Tibial nerve (tissue), 4 donors: ENCODE measurements around the gene FRG2B. TPM values are rescaled to one million over a fixed set of nuclear protein-coding genes. Genes with fewer than 3 reads are reported as not detected.

Experiments used
- DNase-seq, 2 donors: peaks; one replicate each; pipeline ENCODE4 v3.0.0-alpha.2; 2019; ENCODE audit warnings: low spot score in 2 of 2
- H3K27ac ChIP-seq, 4 donors: fragments of 200-600 bp; sonication (generic) in 3 of 4; one replicate each; pipeline ENCODE4 v1.5.1; 2017 to 2019; ENCODE audit warnings: mild to moderate bottlenecking in 1 of 4
- H3K27me3 ChIP-seq, 2 donors: fragments of 200-600 bp; sonication (generic) in 1 of 2; one replicate each; pipeline versions ENCODE4 v1.5.1 to v1.6.0; 2017 to 2019
- H3K36me3 ChIP-seq, 3 donors: fragments of 200-600 bp; sonication (generic); one replicate each; pipeline ENCODE4 v1.5.1; 2018 to 2019
- H3K4me1 ChIP-seq, 4 donors: fragments of 200-600 bp; sonication (generic) in 3 of 4; one replicate each; pipeline ENCODE4 v1.5.1; 2017 to 2019
- H3K4me3 ChIP-seq, 4 donors: fragments of 200-600 bp; sonication (generic) in 3 of 4; one replicate each; pipeline ENCODE4 v1.5.1; 2017 to 2019; ENCODE audit warnings: mild to moderate bottlenecking in 1 of 4, moderate library complexity in 1 of 4
- H3K9me3 ChIP-seq, 4 donors: fragments of 200-600 bp; sonication (generic) in 3 of 4; one replicate each; pipeline ENCODE4 v1.5.1; 2017 to 2019
- CTCF ChIP-seq, 5 experiments: fragments of 200-600 bp in 3 of 5; fragments of 450-650 bp in 2 of 5; sonication (generic) in 3 of 5; IDR thresholded peaks; one replicate each; pipeline ENCODE4 v1.5.1; 2016 to 2019; ENCODE audit warnings: antibody characterized with exemption in 5 of 5, mild to moderate bottlenecking in 3 of 5, moderate library complexity in 2 of 5
- EP300 ChIP-seq, 2 donors: sonication (generic); formaldehyde crosslinking; IDR thresholded peaks; one replicate each; pipeline ENCODE4 v1.6.1; 2017; ENCODE audit warnings: antibody characterized with exemption in 2 of 2, mild to moderate bottlenecking in 1 of 2
- POLR2A ChIP-seq, 2 donors: fragments of 450-650 bp; IDR thresholded peaks; one replicate each; pipeline ENCODE4 v1.6.1; 2017; ENCODE audit warnings: antibody characterized with exemption in 2 of 2, mild to moderate bottlenecking in 2 of 2, moderate library complexity in 2 of 2
- WGBS, 2 donors: methylation state at CpG; one replicate each; pipeline ENCODE4 v1.1.5; 2018; 5-methylcytosine and 5-hydroxymethylcytosine counted together
- total RNA-seq, 4 donors: library from RNA; depleted of rRNA; stranded (reverse); fragments of >200 nt; gene quantifications; one replicate each; pipeline ENCODE4 v1.1.0, GENCODE V29; 2016

Gene FRG2B
- total RNA-seq, 4 donors from 2014 or later = not detected

GRCh38 chr10:133618851-133619250 lies 7.7 kb downstream of the FRG2B start:
- H3K36me3 ChIP-seq = no peaks in the 10 kb centered on the region
- 72 to 76% methylated on average over 7 of the region's 7 CpGs for WGBS, 2 donors
- no peak for DNase-seq
- H3K27me3 ChIP-seq = peaks cover 0 to 24% of the 10 kb centered on the region in 2 donors
- no peaks in the 10 kb centered on the region for H3K9me3 ChIP-seq
- no peak overlapping the region for H3K27ac ChIP-seq
- TF ChIP-seq CTCF (IDR thresholded peaks at IDR 0.05) (no peak), EP300 (IDR thresholded peaks at IDR 0.05) (no peak), POLR2A (IDR thresholded peaks at IDR 0.05) (no peak)
- no peaks in the 10 kb centered on the region for H3K4me1 ChIP-seq
- H3K4me3 ChIP-seq = no peak overlapping the region

- 78 to 82% methylated on average over 7 of the region's 7 CpGs for WGBS, 2 donors
- no peak for DNase-seq
- H3K27ac ChIP-seq = no peak overlapping the region
- peaks cover 0 to 19% of the 10 kb centered on the region in 2 donors for H3K27me3 ChIP-seq
- TF ChIP-seq EP300 (IDR thresholded peaks at IDR 0.05) = no peak
- no peak for TF ChIP-seq POLR2A (IDR thresholded peaks at IDR 0.05)
- no peak for TF ChIP-seq CTCF (IDR thresholded peaks at IDR 0.05)
- no peaks in the 10 kb centered on the region for H3K4me1 ChIP-seq
- peaks cover 0 to 3% (median 0%) of the 10 kb centered on the region in 4 donors for H3K9me3 ChIP-seq
- H3K36me3 ChIP-seq = no peaks in the 10 kb centered on the region
- no peak overlapping the region for H3K4me3 ChIP-seq
These were observed 9.4 kb downstream of the FRG2B start for GRCh38 chr10:133617196-133617595.

- 88 to 97% methylated on average over 8 of the region's 8 CpGs for WGBS, 2 donors
- no peak for DNase-seq
- H3K9me3 ChIP-seq = peaks cover 0 to 7% (median 0%) of the 10 kb centered on the region in 4 donors
- H3K27ac ChIP-seq = no peak overlapping the region
- no peak overlapping the region for H3K4me3 ChIP-seq
- H3K27me3 ChIP-seq = peaks cover 0 to 15% of the 10 kb centered on the region in 2 donors
- no peaks in the 10 kb centered on the region for H3K4me1 ChIP-seq
- TF ChIP-seq CTCF (IDR thresholded peaks at IDR 0.05) = no peak
- no peak for TF ChIP-seq POLR2A (IDR thresholded peaks at IDR 0.05)
- TF ChIP-seq EP300 (IDR thresholded peaks at IDR 0.05) = no peak
- H3K36me3 ChIP-seq = no peaks in the 10 kb centered on the region
These were observed 10.0 kb downstream of the FRG2B start for GRCh38 chr10:133616371-133617130.

- Histone ChIP-seq H3K36me3 (no peaks in the 10 kb centered on the region), H3K27ac (no peak overlapping the region), H3K9me3 (peaks cover 0 to 7% (median 0%) of the 10 kb centered on the region in 4 donors), H3K27me3 (no peaks in the 10 kb centered on the region), H3K4me3 (no peak overlapping the region), H3K4me1 (no peaks in the 10 kb centered on the region)
- DNase-seq = no peak
- TF ChIP-seq EP300 (IDR thresholded peaks at IDR 0.05) = no peak
- no peak for TF ChIP-seq POLR2A (IDR thresholded peaks at IDR 0.05)
- no peak for TF ChIP-seq CTCF (IDR thresholded peaks at IDR 0.05)
- WGBS, 2 donors = 87 to 93% methylated on average over 10 of the region's 10 CpGs
These were observed 11.6 kb downstream of the FRG2B start for GRCh38 chr10:133614830-133615580.

- no peaks in the 10 kb centered on the region for H3K4me1 ChIP-seq
- DNase-seq = no peak
- TF ChIP-seq POLR2A (IDR thresholded peaks at IDR 0.05) (no peak), CTCF (IDR thresholded peaks at IDR 0.05) (no peak), EP300 (IDR thresholded peaks at IDR 0.05) (no peak)
- no peaks in the 10 kb centered on the region for H3K27me3 ChIP-seq
- peaks cover 0 to 7% (median 0%) of the 10 kb centered on the region in 4 donors for H3K9me3 ChIP-seq
- no peaks in the 10 kb centered on the region for H3K36me3 ChIP-seq
- no peak overlapping the region for H3K4me3 ChIP-seq
- H3K27ac ChIP-seq = no peak overlapping the region
- WGBS, 2 donors = 70 to 75% methylated on average over 6 of the region's 6 CpGs
These were observed 12.9 kb downstream of the FRG2B start for GRCh38 chr10:133613699-133614098.
